OCI-LY3 (cell line): Measurements from ENCODE around the gene NOP16.

Source experiments
- H2AFZ ChIP-seq: fragments of 200-600, 300-600 bp; shearing (Covaris generic); 2 replicates; pipeline ENCODE4 v1.6.0; 2014; ENCODE audit warnings: antibody characterized with exemption, low read depth, low read length
- H3K27ac ChIP-seq: fragments of 200-600, 300-600 bp; sonication (generic); 2 replicates; pipeline ENCODE4 v1.5.1; 2014; ENCODE audit warnings: mild to moderate bottlenecking, low read length, moderate library complexity, mixed read lengths
- H3K27me3 ChIP-seq: fragments of 200-600, 300-600 bp; sonication (generic); 2 replicates; pipeline ENCODE4 v1.6.1; 2014; ENCODE audit warnings: low read depth, low read length, mixed read lengths
- H3K36me3 ChIP-seq: fragments of 200-600, 300-600 bp; sonication (generic); replicated peaks from 2 replicates; pipeline ENCODE3; 2014; ENCODE audit warnings: low read depth, low read length, mixed read lengths
- H3K4me1 ChIP-seq: fragments of 300-600, 200-600 bp; sonication (generic); 2 replicates; pipeline ENCODE4 v1.6.1; 2014; ENCODE audit warnings: low read length, mixed read lengths
- H3K4me2 ChIP-seq: fragments of 200-600, 300-600 bp; sonication (generic); 2 replicates; pipeline ENCODE4 v1.6.1; 2014; ENCODE audit warnings: low read length, mixed read lengths
- H3K4me3 ChIP-seq: fragments of 300-600, 200-600 bp; sonication (generic); 2 replicates; pipeline ENCODE4 v1.5.1; 2014; ENCODE audit warnings: antibody characterized with exemption, mild to moderate bottlenecking, low read length, moderate library complexity
- H3K79me2 ChIP-seq: fragments of 300-600, 200-600 bp; shearing (Covaris generic); 2 replicates; pipeline ENCODE4 v1.6.1; 2014; ENCODE audit warnings: mild to moderate bottlenecking, low read length, mixed read lengths
- H3K9ac ChIP-seq: fragments of 300-600, 200-600 bp; shearing (Covaris generic); 2 replicates; pipeline ENCODE4 v1.6.0; 2014; ENCODE audit warnings: mild to moderate bottlenecking, low read length, moderate library complexity
- H3K9me3 ChIP-seq: fragments of 200-600, 300-600 bp; shearing (Covaris generic); 2 replicates; pipeline ENCODE4 v1.6.1; 2014; ENCODE audit warnings: low read length, mixed read lengths; ENCODE audit not compliant: insufficient read depth
- H4K20me1 ChIP-seq: fragments of 200-600, 300-600 bp; sonication (generic); 2 replicates; pipeline ENCODE4 v1.6.1; 2016; ENCODE audit warnings: low read length, mixed read lengths; ENCODE audit not compliant: insufficient read depth
- EZH2phosphoT487 ChIP-seq: fragments of 200-600 bp; shearing (Covaris generic); IDR thresholded peaks from 2 replicates; pipeline ENCODE4 v1.6.1; 2018; ENCODE audit warnings: antibody characterized with exemption, mixed run types, low read depth
- TF ChIP-seq, protein P1 (sequence below): fragments of 200-600, 300-600 bp; sonication (generic); IDR thresholded peaks from 2 replicates; pipeline ENCODE4 v1.5.1; 2014; ENCODE audit warnings: antibody characterized with exemption, low read length, low read depth

Gene NOP16

DNA sequence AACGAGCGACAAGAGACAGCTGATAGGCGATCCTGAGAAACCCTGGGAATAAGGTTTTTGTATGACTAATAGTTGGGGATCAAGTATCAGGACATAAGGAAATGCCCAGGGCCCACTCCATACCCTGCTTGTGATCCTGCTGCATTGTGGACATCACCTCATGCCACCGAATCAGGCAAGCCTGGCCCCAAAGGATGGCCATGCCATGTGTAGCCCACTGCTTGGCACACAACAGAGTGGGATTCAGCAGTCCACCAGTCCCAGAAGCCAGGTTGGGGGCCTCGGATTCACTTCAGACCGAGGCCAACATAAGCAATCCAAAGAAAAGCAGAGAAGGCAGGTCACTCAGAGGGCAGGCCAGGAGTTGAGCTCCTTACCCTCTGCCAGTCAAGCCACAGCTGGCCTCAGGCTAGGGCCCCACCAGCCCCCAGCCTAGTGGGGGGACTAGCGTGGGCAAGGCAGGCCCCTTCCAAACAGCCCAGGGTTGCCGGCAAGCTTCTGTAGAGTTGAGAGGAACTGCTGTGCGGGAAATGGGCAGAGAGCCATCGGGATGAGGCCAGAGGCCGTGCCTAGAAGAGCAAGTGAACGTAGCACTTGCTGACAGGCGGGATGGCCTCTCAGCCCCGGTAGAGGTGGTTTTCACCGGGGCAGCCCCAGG is 5.0 kb downstream of the NOP16 start:
- H2AFZ ChIP-seq, result no peak overlapping the region
- H3K4me1 ChIP-seq, result peaks cover 21% of the 10 kb centered on the region
- H3K9ac ChIP-seq, result no peak overlapping the region
- no peaks in the 10 kb centered on the region for H3K27me3 ChIP-seq
- no peak overlapping the region for H3K4me3 ChIP-seq
- H4K20me1 ChIP-seq, result no peaks in the 10 kb centered on the region
- H3K36me3 ChIP-seq, result peaks cover 68% of the 10 kb centered on the region
- peaks cover 38% of the 10 kb centered on the region for H3K79me2 ChIP-seq
- no peak overlapping the region for H3K27ac ChIP-seq
- H3K4me2 ChIP-seq, result no peak overlapping the region
- TF ChIP-seq, protein P1, sequence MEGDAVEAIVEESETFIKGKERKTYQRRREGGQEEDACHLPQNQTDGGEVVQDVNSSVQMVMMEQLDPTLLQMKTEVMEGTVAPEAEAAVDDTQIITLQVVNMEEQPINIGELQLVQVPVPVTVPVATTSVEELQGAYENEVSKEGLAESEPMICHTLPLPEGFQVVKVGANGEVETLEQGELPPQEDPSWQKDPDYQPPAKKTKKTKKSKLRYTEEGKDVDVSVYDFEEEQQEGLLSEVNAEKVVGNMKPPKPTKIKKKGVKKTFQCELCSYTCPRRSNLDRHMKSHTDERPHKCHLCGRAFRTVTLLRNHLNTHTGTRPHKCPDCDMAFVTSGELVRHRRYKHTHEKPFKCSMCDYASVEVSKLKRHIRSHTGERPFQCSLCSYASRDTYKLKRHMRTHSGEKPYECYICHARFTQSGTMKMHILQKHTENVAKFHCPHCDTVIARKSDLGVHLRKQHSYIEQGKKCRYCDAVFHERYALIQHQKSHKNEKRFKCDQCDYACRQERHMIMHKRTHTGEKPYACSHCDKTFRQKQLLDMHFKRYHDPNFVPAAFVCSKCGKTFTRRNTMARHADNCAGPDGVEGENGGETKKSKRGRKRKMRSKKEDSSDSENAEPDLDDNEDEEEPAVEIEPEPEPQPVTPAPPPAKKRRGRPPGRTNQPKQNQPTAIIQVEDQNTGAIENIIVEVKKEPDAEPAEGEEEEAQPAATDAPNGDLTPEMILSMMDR, result no peak
- TF ChIP-seq EZH2phosphoT487, result no peak
- H3K9me3 ChIP-seq, result no peaks in the 10 kb centered on the region

DNA sequence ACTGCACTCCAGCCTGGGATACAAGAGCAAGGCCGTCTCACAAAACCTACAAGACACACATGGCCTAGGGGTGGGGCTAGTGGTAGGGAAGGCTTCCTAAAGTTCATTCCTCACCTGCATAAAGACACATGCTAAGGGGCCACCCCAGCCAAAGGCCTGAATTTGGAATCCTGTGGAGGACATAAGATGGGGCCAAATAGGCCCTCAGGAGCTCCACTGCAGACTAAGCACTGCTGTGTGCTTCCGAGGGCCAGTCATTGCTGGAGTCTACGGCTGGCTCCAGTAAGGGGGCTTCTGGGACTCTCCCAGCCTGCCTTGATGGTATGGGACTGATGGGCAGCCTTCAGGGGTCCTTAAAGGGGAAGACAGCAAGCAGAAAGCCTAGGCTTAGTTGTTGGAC is 5.7 kb downstream of the NOP16 start:
- H3K4me1 ChIP-seq, result peaks cover 21% of the 10 kb centered on the region
- no peak overlapping the region for H3K4me2 ChIP-seq
- no peaks in the 10 kb centered on the region for H4K20me1 ChIP-seq
- H3K36me3 ChIP-seq, result peaks cover 67% of the 10 kb centered on the region
- no peaks in the 10 kb centered on the region for H3K27me3 ChIP-seq
- H2AFZ ChIP-seq, result no peak overlapping the region
- H3K79me2 ChIP-seq, result peaks cover 32% of the 10 kb centered on the region
- TF ChIP-seq, protein P1, result no peak
- TF ChIP-seq EZH2phosphoT487, result no peak
- no peak overlapping the region for H3K4me3 ChIP-seq
- H3K9ac ChIP-seq, result no peak overlapping the region
- H3K9me3 ChIP-seq, result no peaks in the 10 kb centered on the region
- no peak overlapping the region for H3K27ac ChIP-seq

- no peaks in the 10 kb centered on the region for H4K20me1 ChIP-seq
- no peak overlapping the region for H3K9ac ChIP-seq
- H3K27me3 ChIP-seq, result no peaks in the 10 kb centered on the region
- no peaks in the 10 kb centered on the region for H3K9me3 ChIP-seq
- peaks cover 25% of the 10 kb centered on the region for H3K79me2 ChIP-seq
- peaks cover 62% of the 10 kb centered on the region for H3K36me3 ChIP-seq
- TF ChIP-seq, protein P1, result no peak
- TF ChIP-seq EZH2phosphoT487, result no peak
- peaks cover 16% of the 10 kb centered on the region for H3K4me1 ChIP-seq
- no peak overlapping the region for H3K4me3 ChIP-seq
- no peak overlapping the region for H3K27ac ChIP-seq
- H3K4me2 ChIP-seq, result no peak overlapping the region
- no peak overlapping the region for H2AFZ ChIP-seq
Measured at GRCh38 chr5:176381979-176382378, 6.4 kb downstream of the NOP16 start.

- no peak overlapping the region for H3K4me3 ChIP-seq
- H3K4me2 ChIP-seq, result no peak overlapping the region
- no peaks in the 10 kb centered on the region for H3K27me3 ChIP-seq
- H3K27ac ChIP-seq, result no peak overlapping the region
- TF ChIP-seq EZH2phosphoT487, result no peak
- TF ChIP-seq, protein P1, result no peak
- H3K4me1 ChIP-seq, result peaks cover 10% of the 10 kb centered on the region
- no peaks in the 10 kb centered on the region for H3K9me3 ChIP-seq
- H3K79me2 ChIP-seq, result peaks cover 19% of the 10 kb centered on the region
- H4K20me1 ChIP-seq, result no peaks in the 10 kb centered on the region
- H3K9ac ChIP-seq, result no peak overlapping the region
- H3K36me3 ChIP-seq, result peaks cover 58% of the 10 kb centered on the region
- no peak overlapping the region for H2AFZ ChIP-seq
Measured at GRCh38 chr5:176381423-176381822, 7.0 kb downstream of the NOP16 start.
